NK-92 treated with Interleukin-12 subunit alpha and Interleukin-12 subunit beta, amount 100 ng/mL, for 24 hours (cell line): ENCODE measurements around the gene ATG7.
"Not testable (repeated sequence)": the region's sequence is repeated elsewhere in the genome, so short reads cannot be mapped to it uniquely, and the experiment has no call there.

ENCODE experiments used
- DNase-seq: peaks from one replicate; lab custom pipeline; 2025; lab: John Stamatoyannopoulos, UW

The ATG7 gene

DNA sequence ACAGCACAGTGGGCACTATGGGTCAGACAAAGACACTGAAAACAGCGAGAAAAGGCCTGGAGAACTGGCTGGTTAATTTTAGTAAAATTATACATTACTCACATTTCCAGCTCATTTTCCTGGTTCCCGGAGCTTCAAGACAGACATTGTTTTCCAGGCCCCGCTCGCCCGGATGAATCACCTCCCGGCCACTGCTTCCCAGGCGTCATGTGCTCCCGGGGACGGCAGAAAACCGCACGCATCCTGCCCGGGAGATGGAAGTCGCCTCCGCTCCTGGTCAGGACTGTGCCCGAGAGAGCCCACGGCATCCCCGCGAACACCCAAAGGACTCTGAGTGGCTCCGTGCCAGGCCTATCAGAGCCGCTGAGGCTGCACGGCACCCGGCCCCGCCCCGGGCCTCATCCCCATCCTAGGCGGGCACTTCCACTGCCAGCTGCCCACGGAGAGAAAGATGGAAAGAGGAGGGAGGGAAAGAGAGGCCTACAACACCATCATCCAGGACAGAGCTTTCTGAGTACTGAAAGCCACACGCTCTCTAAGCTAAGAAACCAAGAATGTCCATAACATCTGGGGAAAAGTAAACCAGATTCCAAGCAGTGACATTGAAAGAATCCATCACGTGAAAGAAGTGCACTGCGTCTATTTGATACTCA, 296.4 kb downstream of the ATG7 start:
- DNase-seq = no peak

- DNase-seq = no peak
These were observed 297.1 kb downstream of the ATG7 start for GRCh38 chr3:11569156-11569741.

GRCh38 chr3:11570251-11570650, 298.1 kb downstream of the ATG7 start:
- DNase-seq = no peak

DNA sequence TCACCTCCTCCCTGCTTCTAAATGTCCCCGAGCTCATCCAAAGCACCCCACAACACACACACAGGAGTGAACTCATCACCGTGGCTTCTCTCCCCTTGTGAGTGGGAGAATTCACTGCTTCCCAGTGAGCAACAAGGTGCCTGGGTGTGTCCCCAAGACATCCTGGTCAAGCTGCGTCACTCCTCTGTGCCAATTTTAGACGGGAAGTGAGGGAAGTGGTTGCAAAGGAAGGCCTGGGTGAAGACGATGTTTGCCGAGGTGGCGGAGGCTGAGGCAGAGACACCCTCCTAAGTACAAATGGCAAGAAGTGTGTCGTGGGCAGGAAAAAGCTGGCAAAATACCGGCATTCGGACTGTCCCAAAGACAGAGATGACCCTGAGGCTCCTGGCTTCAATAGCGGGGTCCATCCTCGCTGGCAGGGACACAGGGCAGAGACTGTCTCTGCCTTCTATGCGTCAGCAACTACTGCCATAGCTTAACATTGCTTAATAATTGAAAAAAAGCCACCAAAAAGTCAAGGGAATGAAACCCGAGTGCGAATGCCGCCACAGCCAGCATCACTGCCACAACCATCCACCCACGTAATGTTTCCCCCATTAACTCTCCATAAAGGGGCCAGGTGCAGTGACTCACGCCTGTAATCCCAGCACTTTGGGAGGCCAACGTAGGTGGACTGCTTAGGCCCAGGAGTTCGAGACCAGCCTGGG, 298.7 kb downstream of the ATG7 start:
- DNase-seq = no peak

GRCh38 chr3:11572660-11573059, 300.5 kb downstream of the ATG7 start:
- not testable (repeated sequence) for DNase-seq

DNA sequence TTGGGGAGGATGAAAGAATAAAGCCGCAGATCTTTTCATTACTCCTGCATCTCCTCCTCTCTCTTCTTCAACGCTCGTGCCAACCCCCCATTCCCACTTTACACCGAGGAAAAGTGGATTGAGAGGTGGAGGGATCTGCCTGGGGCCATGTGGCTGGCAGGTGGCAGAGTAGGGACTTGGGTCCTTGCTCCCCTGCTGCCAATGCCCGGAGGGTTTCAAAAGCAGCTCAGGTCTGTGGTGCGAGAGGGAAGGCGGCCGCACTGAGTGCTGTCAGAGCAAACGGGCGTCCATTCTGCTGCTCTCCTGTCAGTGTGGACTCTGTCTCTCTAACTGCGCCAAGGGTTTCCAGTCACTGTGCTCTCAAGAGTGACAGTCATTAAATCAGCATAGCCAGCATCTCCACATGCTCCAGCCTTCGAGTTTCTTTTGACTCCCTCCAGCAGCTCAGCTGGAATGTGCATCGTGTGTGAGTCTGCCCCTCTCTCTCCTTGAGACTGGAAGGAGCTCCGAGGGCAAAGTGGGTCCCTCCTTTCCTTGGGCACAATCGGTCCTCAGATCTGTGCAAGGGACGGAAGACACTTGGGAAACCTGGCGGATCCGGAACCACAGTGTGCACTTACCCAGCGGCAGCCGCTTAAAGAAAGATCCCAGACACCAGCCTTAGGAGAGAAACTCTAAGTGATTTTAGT, 302.9 kb downstream of the ATG7 start:
- no peak for DNase-seq

DNA sequence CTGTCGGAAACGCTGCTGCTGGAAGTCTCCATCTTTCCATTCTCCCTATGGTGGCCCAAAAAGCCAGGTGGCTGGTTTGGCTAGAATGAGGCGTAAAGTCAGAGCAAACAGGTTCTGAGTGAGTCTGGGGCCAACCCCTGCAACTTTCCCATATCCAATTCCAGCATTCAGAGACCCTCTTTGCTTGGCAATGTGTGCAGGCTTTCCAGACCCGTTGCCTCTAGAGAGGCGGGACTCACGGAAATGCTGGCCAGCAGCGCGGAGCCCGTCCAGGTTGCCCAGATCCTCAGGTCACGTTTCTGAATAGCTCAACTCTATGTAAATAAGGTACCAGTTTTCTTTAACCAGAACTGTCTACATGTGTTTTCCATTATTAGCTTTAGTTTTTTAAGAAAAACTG, 303.5 kb downstream of the ATG7 start:
- DNase-seq = no peak

DNA sequence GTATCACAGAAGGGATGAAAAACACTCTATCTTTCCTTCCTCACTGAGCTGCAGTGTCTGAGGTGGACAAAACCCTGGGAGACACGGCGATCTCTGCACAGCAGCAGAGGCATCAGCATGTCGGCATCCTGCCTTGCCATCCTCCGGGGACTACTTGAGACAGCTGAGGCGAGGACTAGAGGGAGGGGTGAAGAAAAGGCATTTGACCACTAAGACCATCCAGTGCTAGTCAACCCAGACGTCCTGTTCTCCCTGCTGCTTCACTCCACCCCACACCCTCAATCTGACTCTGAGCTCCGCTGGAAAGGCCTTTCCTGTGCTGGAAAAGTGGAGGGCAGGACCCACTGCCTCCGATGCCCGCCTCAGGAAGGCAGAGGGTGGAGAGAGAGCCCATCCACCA, 304.3 kb downstream of the ATG7 start:
- DNase-seq = no peak

DNA sequence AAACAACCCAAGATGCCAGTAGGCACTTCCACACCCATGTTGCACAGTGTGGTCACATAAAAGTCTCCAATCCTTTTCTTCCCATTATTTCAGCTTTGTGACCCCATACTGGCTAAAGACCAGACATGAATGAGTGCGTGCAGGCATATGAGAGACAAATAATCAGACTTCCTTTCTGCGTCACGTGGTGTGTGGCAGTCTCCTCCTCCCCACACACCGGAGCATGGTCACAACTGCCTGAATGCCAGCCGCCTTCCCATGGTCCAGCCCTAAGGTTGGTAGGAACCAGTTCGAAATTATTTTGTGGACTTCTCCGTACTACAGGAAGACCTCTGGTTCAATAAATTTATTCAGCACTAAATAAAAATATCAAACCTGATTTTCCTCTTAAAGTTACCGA, 306.0 kb downstream of the ATG7 start:
- DNase-seq = no peak

- no peak for DNase-seq
These were observed 308.4 kb downstream of the ATG7 start for GRCh38 chr3:11580645-11581044.

GRCh38 chr3:11581237-11582190, 309.3 kb downstream of the ATG7 start:
- no peak for DNase-seq

- no peak for DNase-seq
These were observed 310.2 kb downstream of the ATG7 start for GRCh38 chr3:11582191-11582968.

GRCh38 chr3:11583235-11583634, 311.0 kb downstream of the ATG7 start:
- no peak for DNase-seq

- DNase-seq = no peak
These were observed 311.4 kb downstream of the ATG7 start for GRCh38 chr3:11583638-11584046.

DNA sequence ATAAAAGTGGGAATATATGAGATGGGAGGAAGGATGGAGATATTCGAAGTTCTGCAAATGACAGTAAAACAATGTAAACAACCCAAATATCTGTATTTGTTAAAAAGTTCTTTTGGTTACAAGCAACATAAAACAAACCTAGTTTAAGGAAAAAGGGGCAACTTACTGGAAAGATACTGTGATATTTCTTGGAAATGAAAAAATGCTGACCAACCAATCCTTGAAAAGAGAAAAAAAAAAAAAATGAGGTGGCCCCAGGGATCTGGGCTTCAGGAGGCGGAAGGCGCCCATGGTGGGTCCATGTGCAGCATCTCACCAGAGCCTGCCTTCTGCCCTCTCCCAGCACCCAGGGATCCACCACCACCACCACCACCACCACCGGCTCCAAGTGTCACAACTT, 312.4 kb downstream of the ATG7 start:
- DNase-seq = no peak

DNA sequence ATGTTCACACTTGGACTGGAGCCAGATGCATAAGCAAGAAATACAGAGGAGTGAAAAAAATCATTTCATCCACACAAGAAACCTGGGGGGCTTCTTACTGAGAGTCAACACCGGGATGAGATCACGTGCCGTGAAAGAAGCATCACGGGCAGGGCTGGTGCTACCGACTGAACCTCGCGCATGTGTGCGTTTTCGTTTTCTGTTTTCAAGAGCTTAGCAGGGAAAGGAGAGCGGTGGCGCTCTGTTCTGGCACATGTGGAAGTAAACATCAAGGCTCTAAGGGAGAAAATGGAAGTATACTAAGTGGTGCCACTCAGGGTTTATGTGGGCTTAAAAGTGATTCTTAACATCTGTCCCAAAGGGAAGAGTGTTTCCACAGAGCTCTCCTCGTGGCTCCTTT, 315.6 kb downstream of the ATG7 start:
- DNase-seq = no peak

GRCh38 chr3:11588338-11588737, 316.1 kb downstream of the ATG7 start:
- DNase-seq = no peak

DNA sequence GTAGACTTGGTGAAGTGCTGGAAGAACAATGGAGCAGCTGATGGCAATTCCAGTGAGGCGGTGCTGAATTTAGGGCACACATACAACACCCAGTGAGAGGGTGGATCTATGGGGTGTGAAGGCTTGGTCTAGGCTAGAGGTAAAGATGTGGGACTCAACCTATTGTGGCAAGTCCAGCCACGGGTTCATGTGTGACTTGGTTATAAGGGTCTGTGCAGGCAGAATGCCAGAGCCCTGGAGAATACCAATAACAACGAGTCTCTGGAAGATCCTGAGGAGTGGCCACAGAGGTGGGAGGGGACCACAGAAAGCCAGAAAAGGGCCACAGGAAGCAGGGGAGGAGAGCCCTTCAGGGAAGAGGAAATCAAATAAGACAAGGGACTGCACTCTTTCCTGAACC, 316.6 kb downstream of the ATG7 start:
- no peak for DNase-seq

DNA sequence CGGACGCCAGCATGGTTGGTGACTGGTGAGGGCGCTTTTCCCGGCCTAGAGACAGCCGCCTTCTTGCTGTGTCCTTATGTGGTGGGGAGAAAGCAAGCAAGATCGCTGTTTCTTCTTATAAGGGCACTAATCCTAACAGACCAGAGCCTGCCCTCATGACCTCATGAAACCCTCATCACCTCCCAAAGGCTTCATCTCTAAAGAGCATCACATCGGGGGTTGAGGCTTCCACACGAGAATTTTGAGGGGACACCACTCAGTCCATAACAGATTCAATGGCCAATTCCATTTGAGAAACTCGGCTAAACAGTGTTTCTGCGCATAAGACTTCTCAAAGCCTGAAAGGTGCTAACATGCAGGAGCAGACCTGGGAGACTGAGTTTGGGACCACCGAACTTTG, 317.5 kb downstream of the ATG7 start:
- DNase-seq = no peak

- no peak for DNase-seq
These were observed 318.8 kb downstream of the ATG7 start for GRCh38 chr3:11591002-11591355.
